Activated T-cell treated with anti-CD3 and anti-CD28 coated beads for 48 hours (primary cell): Measurements from ENCODE around the gene RELA.

ENCODE experiments used
- DNase-seq: peaks from one replicate; pipeline ENCODE4 v3.0.0-alpha.2; 2020; ENCODE audit warnings: low read depth

RELA gene

DNA sequence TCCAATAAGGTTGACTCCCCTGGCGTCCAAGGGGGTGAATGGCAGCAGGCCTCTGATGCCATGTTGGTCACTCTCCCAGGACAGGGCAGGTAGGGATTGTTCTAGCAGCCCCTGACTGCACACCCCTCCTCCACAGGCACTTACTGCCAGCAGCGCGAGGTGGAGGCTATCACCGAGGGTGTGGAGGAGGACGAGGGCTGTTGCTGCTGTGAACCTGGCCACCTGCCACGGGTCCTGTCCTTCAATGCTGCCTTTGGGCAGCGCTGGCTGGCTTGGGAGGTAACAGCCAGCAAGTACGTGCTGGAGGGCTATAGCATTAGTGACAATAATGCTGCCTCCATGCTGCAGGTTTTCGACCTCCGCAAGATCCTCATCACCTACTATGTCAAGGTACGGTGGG, 32.5 kb downstream of the RELA start:
- no peak for DNase-seq

DNA sequence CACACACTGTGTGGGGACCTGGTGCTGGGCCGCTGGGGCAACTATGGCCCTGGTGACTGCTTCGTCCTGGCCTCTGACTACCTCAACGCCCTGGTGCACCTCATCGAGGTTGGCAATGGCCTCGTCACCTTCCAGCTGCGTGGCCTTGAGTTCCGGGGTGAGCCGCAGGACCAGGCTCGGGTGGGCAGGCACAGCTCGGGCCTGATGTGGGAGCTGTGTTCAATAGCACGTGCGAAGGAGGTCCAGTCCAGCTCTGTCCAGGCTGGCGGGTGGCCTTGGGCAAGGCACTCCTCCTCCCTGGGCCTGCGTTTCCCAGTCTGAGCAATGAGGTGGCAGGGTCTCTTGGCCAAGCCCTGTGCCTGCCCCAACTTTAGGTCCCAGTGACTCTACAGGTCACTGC, 33.1 kb downstream of the RELA start:
- DNase-seq, result no peak

DNA sequence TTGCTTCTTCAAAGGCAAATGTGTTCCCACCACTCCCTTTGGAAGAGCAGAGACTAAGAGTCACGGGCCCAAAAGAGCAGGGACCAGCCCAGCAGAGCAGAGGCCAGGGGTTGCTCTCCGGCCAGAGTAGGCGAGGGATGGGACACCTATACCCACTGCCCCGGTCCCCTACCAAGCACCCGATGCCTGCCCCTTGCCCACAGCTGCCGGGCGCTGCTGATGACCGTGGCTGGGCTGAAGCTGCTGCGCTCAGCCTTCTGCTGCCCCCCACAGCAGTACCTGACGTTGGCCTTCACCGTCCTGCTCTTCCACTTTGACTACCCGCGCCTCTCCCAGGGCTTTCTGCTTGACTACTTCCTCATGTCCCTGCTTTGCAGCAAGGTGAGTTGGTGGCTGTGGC, 35.5 kb downstream of the RELA start:
- no peak for DNase-seq

DNA sequence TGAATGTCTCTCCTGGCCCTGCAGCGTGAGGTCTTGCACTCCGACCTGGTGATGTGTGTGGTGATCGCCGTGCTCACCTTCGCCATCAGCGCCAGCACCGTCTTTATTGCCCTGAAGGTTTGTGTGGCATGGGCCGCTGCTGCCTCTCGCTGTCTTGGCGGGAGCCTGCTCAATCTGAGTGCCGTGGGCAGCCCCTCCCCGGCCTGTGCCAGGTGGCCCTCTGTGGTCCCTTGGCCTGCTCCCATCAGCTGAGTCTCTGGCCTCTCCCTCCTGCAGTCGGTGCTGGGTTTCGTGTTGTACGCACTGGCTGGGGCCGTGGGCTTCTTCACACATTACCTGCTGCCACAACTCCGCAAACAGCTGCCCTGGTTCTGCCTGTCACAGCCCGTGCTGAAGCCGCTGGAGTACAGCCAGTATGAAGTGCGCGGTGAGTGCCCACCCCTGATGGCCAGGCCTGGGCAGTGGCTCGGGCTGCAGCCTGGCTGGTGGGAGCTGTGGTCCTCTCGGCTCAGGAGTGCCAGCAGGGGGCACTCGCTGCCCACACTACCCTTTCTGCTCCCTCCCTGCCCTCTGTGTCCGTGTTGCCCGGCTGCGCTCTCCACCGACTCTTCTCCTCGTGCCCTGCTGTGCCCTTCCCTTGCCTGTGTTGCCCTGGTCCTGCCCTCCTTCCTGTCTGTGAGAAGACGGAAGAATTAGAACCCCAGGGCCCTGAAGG, 36.9 kb downstream of the RELA start:
- no peak for DNase-seq

DNA sequence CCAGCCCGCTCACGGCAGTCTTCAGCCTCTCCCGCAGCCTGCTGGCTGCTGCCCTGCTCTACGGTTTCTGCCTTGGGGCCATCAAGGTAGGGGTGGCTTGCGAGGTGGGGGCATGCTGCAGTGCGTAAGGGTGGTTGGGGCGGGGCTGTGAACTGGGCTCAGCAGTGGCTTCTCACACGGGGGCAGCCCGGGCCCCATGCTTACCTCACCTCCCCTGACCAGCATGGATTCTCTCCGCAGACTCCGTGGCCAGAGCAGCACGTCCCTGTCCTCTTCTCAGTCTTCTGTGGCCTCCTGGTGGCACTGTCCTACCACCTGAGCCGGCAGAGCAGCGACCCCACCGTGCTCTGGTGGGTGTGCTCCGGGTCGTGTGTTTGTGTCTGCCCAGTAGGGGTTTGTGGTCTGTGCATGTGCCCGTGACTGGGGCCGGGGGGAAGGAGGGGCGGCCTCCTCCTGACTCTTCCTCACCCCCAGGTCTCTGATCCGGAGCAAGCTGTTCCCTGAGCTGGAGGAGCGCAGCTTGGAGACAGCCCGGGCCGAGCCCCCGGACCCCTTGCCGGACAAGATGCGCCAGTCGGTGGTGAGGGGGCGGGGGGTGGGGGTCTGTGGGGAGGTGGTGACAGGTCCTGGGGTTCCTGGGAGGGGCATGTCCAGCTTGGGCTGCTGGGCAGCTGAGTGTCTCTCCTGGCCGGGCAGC, 37.6 kb downstream of the RELA start:
- no peak for DNase-seq

DNA sequence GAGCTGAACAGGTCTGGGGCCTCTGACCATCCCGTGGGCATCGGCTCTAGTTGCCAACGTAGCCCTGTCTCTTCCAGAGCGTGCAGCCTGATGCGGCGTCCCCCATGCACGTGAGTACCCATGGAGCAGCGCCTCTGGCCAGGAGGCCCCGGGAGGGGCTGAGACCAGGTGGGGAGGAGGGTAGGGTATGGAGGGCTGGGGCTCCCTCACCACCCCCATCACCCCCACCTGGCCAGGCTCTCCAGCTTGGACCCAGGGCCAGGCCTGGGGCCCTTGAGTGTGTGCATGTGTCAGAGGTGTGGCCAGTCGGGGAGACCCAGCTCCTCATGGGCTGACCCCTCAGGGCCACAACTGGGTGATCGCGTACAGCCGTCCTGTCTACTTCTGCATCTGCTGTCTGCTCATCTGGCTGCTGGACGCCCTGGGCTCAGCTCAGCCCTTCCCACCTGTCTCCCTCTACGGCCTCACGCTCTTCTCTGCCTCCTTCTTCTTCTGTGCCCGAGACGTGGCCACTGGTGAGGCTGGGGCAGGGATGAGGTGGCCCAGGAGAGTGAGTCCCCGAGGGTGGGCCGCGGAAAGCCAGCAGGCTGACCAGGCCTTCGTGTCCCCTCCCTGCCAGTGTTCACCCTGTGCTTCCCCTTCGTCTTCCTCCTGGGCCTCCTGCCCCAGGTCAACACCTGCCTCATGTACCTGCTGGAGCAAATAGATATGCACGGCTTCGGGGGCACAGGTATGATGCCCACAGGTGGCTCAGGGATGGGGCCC, 38.7 kb downstream of the RELA start:
- no peak for DNase-seq

DNA sequence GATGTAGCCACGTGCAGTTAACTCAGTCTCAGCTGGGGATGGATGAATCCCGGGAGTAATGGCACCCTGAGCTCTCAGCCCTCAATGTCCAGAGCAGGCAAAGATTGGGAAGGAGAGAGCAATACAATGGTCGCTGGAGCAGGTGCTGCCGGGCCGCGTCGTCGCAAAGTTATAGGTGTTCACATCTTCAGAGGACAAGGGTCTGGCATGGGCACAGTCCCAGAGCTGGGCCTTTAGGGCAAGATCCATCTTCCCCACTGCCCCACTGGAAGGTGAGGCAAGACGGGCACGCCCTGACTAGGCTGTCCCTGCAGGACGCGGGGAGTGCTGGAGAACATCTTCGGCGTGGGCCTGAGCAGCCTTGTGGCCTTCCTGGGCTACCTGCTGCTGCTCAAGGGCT, 39.5 kb downstream of the RELA start:
- no peak for DNase-seq

DNA sequence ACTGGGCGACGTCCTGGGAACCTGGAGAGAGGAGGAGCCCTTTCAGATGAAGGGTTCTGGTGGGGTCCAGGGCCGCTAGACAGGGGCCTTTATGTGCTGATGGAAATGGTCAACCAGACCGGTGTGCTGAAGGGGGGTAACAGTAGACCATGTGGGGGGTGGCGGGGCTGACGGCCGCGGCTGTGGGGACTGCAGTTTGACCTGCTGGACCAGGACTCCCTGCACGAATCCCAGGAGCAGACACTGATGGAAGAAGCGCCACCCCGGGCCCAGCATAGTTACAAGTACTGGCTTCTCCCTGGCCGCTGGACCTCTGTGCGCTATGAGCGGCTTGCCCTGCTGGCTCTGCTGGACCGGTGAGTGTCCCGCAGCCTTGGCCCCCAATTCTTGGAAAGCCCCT, 40.7 kb downstream of the RELA start:
- DNase-seq, result no peak

DNA sequence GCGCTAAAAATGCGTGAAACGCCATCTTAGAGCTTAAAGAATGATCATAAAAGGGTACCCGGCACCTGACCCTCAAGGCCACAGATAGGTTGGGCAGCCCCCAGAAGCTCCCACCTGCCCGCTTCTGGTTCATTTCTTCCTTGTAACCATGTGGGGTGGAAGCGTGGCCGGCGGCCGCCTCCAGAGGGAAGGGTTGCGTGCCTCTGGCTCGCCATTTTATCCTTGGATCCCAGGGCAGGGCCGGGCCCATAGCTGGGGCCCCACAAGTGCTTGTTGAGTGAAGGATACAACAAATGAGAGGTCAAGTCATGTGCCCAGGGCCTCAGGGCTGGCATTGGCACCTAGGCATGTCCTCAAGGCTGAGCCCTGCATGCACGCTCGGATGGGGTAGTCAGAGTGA, 41.3 kb downstream of the RELA start:
- DNase-seq, result no peak

DNA sequence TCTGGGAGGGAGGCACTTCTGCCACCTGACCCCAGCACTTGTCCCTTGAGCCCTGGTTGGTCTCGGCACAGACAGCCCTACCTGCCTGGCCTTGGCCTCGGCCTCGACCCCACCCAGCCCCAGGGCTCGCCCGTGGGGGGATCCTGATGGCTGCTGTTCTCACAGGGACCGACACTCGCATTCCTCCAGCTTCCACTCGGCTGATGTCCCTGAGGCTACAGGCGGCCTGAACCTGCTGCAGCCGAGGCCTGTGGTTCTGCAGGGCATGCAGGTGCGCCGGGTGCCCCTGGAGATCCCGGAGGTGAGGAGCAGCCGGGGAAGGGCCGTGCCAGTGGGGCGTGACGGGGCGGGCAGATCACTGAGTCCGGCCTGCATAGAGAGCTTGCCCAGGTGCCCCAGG, 42.0 kb downstream of the RELA start:
- no peak for DNase-seq

DNA sequence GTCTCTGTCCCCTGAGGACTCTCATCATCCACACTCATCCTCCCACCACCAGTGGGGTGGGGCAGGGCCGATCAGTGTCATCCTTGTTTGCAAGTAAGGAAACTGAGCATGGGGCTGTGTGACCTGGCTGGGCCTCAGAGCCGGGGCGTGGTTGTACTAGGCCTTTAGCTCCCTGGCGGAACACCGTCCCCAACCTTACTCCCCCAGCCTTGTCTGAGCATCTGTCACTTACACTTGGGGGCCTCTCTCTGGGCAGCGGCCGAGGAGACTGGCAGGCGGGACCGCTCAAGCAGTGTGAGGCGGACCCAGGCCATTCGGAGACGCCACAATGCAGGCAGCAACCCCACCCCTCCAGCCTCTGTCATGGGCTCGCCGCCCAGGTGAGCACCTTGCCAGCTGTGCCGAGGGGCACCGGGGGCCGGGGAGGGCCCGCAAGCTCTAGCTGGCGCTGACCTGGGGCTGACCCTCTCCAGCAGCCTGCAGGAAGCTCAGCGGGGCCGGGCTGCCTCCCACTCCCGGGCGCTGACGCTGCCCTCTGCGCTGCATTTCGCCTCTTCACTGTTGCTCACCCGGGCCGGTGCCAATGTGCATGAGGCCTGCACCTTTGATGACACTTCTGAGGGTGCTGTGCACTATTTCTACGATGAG, 43.3 kb downstream of the RELA start:
- no peak for DNase-seq

DNA sequence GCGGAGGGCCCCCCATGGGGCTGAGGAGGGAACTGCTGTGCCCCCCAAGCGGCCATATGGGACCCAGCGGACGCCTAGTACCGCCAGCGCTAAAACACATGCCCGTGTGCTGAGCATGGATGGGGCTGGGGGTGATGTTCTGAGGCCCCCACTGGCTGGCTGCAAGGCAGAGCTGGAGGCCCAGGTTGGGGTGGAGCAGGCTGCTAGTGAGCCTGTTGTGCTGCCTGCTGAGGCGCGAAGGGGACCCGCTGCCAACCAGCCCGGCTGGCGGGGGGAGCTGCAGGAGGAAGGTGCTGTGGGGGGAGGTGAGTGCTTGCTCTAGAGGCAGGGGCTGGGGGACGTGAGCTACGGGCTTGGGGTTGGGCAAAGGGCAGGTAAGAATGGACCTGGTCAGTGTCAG, 44.0 kb downstream of the RELA start:
- DNase-seq, result no peak

DNA sequence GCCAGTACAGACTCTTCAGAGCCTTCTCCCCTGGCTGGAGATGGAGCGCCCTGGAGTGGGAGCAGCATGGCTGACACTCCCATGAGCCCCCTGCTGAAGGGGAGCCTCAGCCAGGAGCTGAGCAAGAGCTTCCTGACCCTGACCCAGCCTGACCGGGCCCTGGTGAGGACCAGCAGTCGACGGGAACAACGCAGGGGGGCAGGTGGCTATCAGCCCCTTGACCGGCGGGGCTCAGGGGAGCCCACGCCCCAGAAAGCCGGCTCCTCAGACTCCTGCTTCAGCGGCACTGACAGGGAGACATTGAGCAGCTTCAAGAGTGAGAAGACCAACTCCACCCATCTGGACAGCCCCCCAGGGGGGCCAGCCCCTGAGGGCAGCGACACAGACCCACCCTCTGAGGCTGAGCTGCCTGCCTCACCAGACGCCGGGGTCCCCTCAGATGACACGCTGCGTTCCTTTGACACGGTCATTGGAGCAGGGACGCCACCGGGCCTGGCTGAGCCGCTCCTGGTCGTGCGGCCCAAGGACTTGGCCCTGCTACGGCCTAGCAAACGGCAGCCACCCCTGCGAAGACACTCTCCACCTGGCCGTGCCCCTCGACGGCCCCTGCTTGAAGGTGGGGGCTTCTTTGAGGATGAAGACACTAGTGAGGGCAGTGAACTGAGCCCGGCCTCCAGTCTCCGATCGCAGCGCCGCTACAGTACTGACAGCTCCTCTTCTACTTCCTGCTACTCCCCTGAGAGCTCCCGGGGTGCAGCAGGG, 44.5 kb downstream of the RELA start:
- DNase-seq, result no peak

DNA sequence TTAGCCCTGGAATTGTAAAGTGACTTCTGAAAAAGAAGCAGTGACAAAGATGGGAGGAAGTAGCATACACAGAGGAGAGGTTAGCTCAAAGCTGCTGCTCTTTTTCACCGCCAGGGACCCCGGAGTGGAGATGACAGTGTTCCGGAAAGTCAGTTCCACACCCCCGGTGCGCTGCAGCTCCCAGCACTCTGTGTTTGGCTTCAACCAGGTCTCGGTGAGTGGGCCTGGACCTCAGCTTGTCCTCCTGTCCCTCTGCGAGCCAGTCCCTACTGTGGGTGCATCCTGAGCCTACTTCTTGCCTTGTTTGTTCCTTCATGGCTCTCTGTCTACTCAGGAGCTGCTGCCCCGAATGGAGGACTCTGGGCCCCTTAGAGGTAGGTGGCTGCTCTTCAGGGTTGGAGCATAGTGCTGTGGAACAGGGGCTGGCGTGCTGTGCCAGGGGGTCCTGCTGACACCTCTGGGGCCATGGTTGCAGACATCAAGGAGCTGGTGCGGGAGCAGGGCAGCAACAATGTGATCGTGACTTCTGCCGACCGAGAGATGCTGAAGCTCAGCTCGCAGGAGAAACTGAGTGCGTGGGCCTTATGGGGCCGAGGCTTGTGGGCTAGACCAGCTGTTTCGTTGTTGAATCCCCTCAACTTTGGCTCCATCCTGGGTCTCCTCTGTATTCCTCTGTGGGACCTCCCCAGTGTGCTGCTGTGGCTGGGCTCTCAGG, 45.4 kb downstream of the RELA start:
- no peak for DNase-seq

DNA sequence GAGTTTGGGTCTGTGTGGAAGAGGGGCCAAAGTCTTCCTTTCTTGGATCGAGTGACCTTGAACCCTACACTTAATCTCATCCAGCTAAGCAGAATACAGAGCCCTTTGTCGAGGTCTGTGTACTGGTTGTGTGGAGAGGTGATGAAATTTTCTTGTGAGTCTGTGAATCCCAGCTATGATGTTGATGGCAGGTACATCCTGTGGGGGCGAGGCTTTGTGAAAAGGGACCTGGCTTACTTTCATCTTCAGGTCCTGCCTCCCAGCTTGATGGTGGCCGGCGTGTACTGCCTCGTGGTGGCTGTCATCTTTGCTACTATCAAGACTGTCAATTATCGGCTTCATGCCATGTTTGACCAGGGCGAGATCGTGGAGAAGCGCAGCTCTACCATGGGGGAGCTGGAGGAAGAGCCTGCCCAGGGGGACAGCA, 46.1 kb downstream of the RELA start:
- DNase-seq, result no peak

DNA sequence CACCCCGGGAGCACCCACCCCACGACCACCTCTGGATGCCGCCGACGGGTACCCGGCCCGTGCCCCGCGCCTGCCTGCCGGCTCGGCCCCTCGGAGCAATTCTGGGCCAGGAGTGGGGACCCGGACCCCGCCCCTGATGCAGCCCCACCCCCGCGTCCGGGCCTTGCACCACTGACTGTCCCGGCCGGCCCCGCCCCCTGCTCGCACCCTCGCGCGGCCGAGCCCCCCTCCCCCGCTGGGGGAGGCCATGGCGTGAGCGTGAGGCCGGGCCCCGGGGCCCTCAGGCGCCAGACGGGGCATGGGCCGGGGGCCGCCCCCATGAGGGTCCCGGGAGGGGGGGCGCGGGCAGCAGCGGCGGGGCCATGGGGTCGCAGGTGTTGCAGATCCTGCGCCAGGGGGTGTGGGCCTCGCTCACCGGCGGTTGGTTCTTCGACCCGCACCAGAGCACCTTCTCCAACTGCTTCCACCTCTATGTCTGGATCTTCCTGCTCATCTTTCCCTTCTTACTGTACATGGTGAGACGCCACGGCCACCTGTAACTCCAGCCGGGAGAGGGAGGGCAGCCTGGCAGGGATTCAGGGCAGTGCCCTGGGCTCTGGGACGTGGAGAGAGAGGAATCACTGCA, 46.7 kb downstream of the RELA start:
- DNase-seq, result peak; percentile 47

DNA sequence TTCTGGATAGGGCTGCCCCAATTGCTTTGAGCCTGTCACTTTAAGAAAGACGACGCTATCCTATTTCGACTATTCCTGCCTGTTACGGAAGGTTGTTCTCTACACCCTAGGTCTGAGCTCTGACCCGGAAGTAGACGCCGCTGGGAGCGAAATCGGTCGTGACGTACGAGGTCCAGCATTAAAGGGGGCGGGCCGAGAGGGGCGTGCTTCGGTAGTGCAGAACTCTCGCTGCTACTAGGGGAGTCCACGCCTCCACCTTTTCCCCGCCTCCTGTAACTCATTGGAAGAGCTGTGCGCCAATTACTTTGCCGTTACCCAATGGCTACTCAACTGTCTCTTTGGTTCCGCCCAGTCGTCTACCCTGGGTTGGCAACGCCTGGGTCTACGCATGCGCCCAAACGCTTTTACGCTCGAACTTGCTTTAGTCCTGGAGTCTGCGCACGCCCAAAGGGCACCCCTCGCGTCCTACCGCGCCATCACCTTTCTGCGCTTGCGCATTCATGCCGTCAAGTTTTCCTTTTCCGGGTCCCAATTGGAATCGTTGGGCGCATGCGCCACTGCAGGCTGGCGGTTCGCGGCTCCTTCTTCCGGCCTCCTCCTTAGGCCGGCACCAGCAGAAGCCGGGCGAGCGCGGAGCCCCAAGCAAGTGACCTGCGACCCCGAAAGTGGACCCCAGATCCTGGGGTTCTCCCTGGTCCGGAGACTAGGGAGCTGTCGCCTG, 47.3 kb downstream of the RELA start, which contains the start of gene PCNX3:
PCNX3 (plus strand) TSS at position 548 of the 721 bp plus-strand sequence. CDS start 536 bp downstream, outside the sequence.
- DNase-seq, result peak; percentile 99

DNA sequence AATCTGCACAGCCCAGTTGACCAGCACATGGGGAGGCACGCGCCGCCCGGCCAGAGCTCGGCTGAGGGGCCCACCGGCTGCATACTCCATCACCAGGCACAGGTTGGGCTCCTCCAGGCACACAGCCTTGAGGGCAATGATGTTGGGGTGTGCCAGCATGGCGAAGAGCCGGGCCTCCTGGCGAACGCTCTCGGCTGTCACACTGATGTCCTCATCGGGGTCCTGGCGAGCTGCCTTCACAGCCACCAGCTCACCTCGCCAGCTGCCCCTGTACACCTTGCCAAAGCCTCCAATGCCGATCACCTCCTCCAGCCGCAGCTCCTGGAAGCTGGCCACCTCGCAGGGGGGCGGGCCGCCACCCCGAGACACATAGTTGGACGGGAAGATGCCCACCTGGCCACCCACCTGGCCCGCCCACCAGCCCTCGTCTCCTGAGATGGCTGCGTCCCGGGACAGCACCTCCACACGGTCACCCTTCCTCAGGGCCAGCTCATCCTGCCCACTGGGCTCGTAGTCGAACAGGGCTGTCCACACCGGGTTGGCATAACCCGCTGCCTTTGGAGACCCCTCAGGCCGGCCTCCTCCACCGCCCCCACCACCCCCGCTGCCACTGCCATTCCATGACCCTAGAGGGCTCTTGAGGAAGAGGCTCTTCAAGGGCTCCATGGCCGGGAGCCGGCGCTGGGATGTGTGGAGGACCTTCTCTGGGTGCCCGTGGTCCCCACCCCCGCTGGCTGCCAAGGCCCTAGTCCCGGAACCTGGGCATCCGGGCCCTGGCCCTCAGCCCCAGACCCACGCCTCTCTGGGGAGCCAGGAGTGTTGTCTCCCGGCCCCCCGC, 49.4 kb downstream of the RELA start:
- no peak for DNase-seq

DNA sequence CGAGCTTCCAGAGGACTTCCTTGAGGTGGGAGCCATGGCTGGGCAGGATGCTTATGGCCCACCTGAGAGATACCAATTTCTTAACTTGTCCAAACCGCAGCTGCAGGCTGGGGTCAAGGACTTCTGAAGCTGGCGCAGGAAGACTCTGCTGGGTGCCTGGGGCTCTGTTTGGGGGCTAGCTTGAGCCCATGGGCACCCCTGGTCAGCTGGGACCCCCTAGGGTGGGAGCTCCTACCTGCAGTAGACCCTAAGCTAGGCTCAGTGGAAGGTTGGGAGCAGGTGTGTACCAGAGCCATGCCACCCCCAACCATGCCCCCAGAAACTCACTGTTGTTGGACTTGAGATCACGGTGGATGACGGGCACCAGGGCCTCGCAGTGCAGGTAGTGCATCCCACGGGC, 50.0 kb downstream of the RELA start:
- no peak for DNase-seq
